Activated CD4-positive, alpha-beta T cell treated with anti-CD3 and anti-CD28 coated beads, Interleukin-2, amount 50 U/mL, for 1 hour (primary cell): Measurements from ENCODE around the gene DENND5A.
"Not testable (repeated sequence)": the region's sequence is repeated elsewhere in the genome, so short reads cannot be mapped to it uniquely, and the experiment has no call there.

ENCODE experiments used
- DNase-seq: peaks from one replicate; pipeline ENCODE4 v3.0.0-alpha.2; 2020

DENND5A gene

GRCh38 chr11:9170450-9170849 lies 94.7 kb downstream of the DENND5A start:
- no peak for DNase-seq

GRCh38 chr11:9169595-9170295 lies 95.4 kb downstream of the DENND5A start:
- DNase-seq, result no peak

- DNase-seq, result not testable (repeated sequence)
These were observed 103.2 kb downstream of the DENND5A start for GRCh38 chr11:9161991-9162390.

GRCh38 chr11:9160166-9160565 lies 105.0 kb downstream of the DENND5A start:
- no peak for DNase-seq

GRCh38 chr11:9158898-9159391 lies 106.2 kb downstream of the DENND5A start:
- no peak for DNase-seq

GRCh38 chr11:9155930-9156329 lies 109.2 kb downstream of the DENND5A start:
- DNase-seq, result no peak

- DNase-seq, result no peak
These were observed 111.5 kb downstream of the DENND5A start for GRCh38 chr11:9153651-9154050.

- DNase-seq, result no peak
These were observed 113.5 kb downstream of the DENND5A start for GRCh38 chr11:9151631-9152030.

- no peak for DNase-seq
These were observed 114.2 kb downstream of the DENND5A start for GRCh38 chr11:9150926-9151325.

GRCh38 chr11:9150501-9150900 lies 114.6 kb downstream of the DENND5A start:
- no peak for DNase-seq

GRCh38 chr11:9148727-9149126 lies 116.4 kb downstream of the DENND5A start:
- DNase-seq, result no peak

GRCh38 chr11:9148035-9148434 lies 117.1 kb downstream of the DENND5A start:
- DNase-seq, result no peak

- no peak for DNase-seq
These were observed 118.7 kb downstream of the DENND5A start for GRCh38 chr11:9146477-9146876.

- no peak for DNase-seq
These were observed 119.9 kb downstream of the DENND5A start for GRCh38 chr11:9145283-9145682.

- no peak for DNase-seq
These were observed 120.3 kb downstream of the DENND5A start for GRCh38 chr11:9144828-9145227.

GRCh38 chr11:9143721-9144120 lies 121.4 kb downstream of the DENND5A start:
- DNase-seq, result no peak

- no peak for DNase-seq
These were observed 122.4 kb downstream of the DENND5A start for GRCh38 chr11:9142732-9143131.

- no peak for DNase-seq
These were observed 124.0 kb downstream of the DENND5A start for GRCh38 chr11:9141186-9141585.

- no peak for DNase-seq
These were observed 125.4 kb downstream of the DENND5A start for GRCh38 chr11:9139628-9140357.

GRCh38 chr11:9138612-9139579 lies 126.3 kb downstream of the DENND5A start:
- no peak for DNase-seq

- DNase-seq, result no peak
These were observed 127.1 kb downstream of the DENND5A start for GRCh38 chr11:9138133-9138453.

GRCh38 chr11:9137293-9138132 lies 127.6 kb downstream of the DENND5A start:
- DNase-seq, result peak; percentile 64
